H9 (cell line): ENCODE measurements around the gene RNF217. TPM values are rescaled to one million over a fixed set of nuclear protein-coding genes. Genes with fewer than 3 reads are reported as not detected.

ENCODE experiments used
- DNase-seq: peaks from one replicate; pipeline ENCODE4 v3.0.0-alpha.2; 2017
- H2AFZ ChIP-seq: one replicate; pipeline ENCODE4 v1.6.1; 2013; ENCODE audit warnings: mild to moderate bottlenecking, low read length, control low read depth, moderate library complexity
- H2AK5ac ChIP-seq: 2 replicates; pipeline ENCODE4 v1.6.1; 2013; ENCODE audit warnings: low read length, control low read depth, mixed read lengths; ENCODE audit not compliant: insufficient read length
- H2BK120ac ChIP-seq: one replicate; pipeline ENCODE4 v1.6.1; 2013; ENCODE audit warnings: low read depth, mild to moderate bottlenecking, low read length, control low read depth, inconsistent platforms; ENCODE audit not compliant: poor library complexity, severe bottlenecking
- H2BK12ac ChIP-seq: 2 replicates; pipeline ENCODE4 v1.6.1; 2013; ENCODE audit warnings: low read length, control low read depth, mixed read lengths, low read depth; ENCODE audit not compliant: insufficient read length
- H2BK15ac ChIP-seq: 2 replicates; pipeline ENCODE4 v1.6.1; 2013; ENCODE audit warnings: low read depth, low read length, control low read depth
- H2BK20ac ChIP-seq: one replicate; pipeline ENCODE4 v1.6.1; 2013; ENCODE audit warnings: low read depth, mild to moderate bottlenecking, low read length, control low read depth, inconsistent platforms; ENCODE audit not compliant: poor library complexity, severe bottlenecking
- H2BK5ac ChIP-seq: 2 replicates; pipeline ENCODE4 v1.6.1; 2013; ENCODE audit warnings: low read length, control low read depth, mixed read lengths; ENCODE audit not compliant: insufficient read length
- H3K14ac ChIP-seq: 2 replicates; pipeline ENCODE4 v1.6.1; 2013; ENCODE audit warnings: low read length, control low read depth; ENCODE audit not compliant: insufficient read depth
- H3K18ac ChIP-seq: 2 replicates; pipeline ENCODE4 v1.6.1; 2013; ENCODE audit warnings: low read depth, mild to moderate bottlenecking, mixed read lengths, low read length, control low read depth; ENCODE audit not compliant: insufficient read length
- H3K23ac ChIP-seq: 2 replicates; pipeline ENCODE4 v1.6.1; 2013; ENCODE audit warnings: low read length, control low read depth, mixed read lengths, low read depth; ENCODE audit not compliant: insufficient read length
- H3K23me2 ChIP-seq: 2 replicates; pipeline ENCODE4 v1.6.1; 2013; ENCODE audit warnings: low read depth, mild to moderate bottlenecking, mixed read lengths, low read length, control low read depth; ENCODE audit not compliant: insufficient read length, poor library complexity, severe bottlenecking
- H3K27ac ChIP-seq: 2 replicates; pipeline ENCODE4 v1.5.1; 2013; ENCODE audit warnings: low read length, control low read depth, mixed read lengths, low read depth; ENCODE audit not compliant: insufficient read length
- H3K27me3 ChIP-seq: 2 replicates; pipeline ENCODE4 v1.6.1; 2013; ENCODE audit warnings: low read length, control low read depth, inconsistent platforms; ENCODE audit not compliant: insufficient read depth
- H3K4ac ChIP-seq: 2 replicates; pipeline ENCODE4 v1.6.1; 2013; ENCODE audit warnings: low read depth, mild to moderate bottlenecking, control low read depth, inconsistent platforms, low read length, moderate library complexity
- H3K4me1 ChIP-seq: 2 replicates; pipeline ENCODE4 v1.6.1; 2013; ENCODE audit warnings: low read length, control low read depth, inconsistent platforms; ENCODE audit not compliant: insufficient read depth
- H3K4me2 ChIP-seq: 2 replicates; pipeline ENCODE4 v1.6.1; 2013; ENCODE audit warnings: low read length, control low read depth, mixed read lengths; ENCODE audit not compliant: insufficient read length, insufficient read depth
- H3K56ac ChIP-seq: 2 replicates; pipeline ENCODE4 v1.6.1; 2013; ENCODE audit warnings: low read depth, mild to moderate bottlenecking, mixed read lengths, low read length, control low read depth; ENCODE audit not compliant: insufficient read length
- H3K79me1 ChIP-seq: 2 replicates; pipeline ENCODE4 v1.6.1; 2013; ENCODE audit warnings: low read depth, mild to moderate bottlenecking, moderate library complexity, low read length, control low read depth, inconsistent platforms; ENCODE audit not compliant: insufficient read depth, poor library complexity, severe bottlenecking
- H3K79me2 ChIP-seq: 2 replicates; pipeline ENCODE4 v1.6.1; 2013; ENCODE audit warnings: low read length, control low read depth, inconsistent platforms; ENCODE audit not compliant: insufficient read depth
- H3K9ac ChIP-seq: 2 replicates; pipeline ENCODE4 v1.6.1; 2013; ENCODE audit warnings: low read length, control low read depth, mixed read lengths; ENCODE audit not compliant: insufficient read length; ENCODE audit errors: extremely low read depth
- H3K9me3 ChIP-seq: one replicate; pipeline ENCODE4 v1.6.1; 2013; ENCODE audit warnings: low read depth, low read length, inconsistent platforms; ENCODE audit not compliant: control insufficient read depth
- H3T11ph ChIP-seq: one replicate; pipeline ENCODE4 v1.6.1; 2013; ENCODE audit warnings: mild to moderate bottlenecking, low read length, control low read depth, inconsistent platforms
- H4K20me1 ChIP-seq: one replicate; pipeline ENCODE4 v1.6.1; 2013; ENCODE audit not compliant: control insufficient read depth, insufficient read length, insufficient read depth
- H4K5ac ChIP-seq: 2 replicates; pipeline ENCODE4 v1.6.1; 2013; ENCODE audit warnings: low read depth, mild to moderate bottlenecking, mixed read lengths, low read length, control low read depth; ENCODE audit not compliant: insufficient read length
- H4K8ac ChIP-seq: replicated peaks from 2 replicates; pipeline ENCODE4 v1.6.1; 2013; ENCODE audit warnings: low read length, control low read depth, mixed read lengths, low read depth; ENCODE audit not compliant: insufficient read length
- H4K91ac ChIP-seq: 2 replicates; pipeline ENCODE4 v1.6.1; 2013; ENCODE audit warnings: low read depth, mild to moderate bottlenecking, moderate library complexity, mixed read lengths, low read length, control low read depth; ENCODE audit not compliant: insufficient read length
- H3K27ac Mint-ChIP-seq, 3 experiments: 2 replicates in 2 of 3; 3 replicates in 1 of 3; pipeline ENCODE4 v1.8.0; 2020 to 2021; ENCODE audit warnings: mixed read lengths in 3 of 3, mild to moderate bottlenecking in 1 of 3, moderate library complexity in 1 of 3
- H3K27me3 Mint-ChIP-seq: 2 replicates; pipeline ENCODE4 v1.8.0; 2021; ENCODE audit warnings: low read depth, mild to moderate bottlenecking, moderate library complexity, mixed read lengths
- H3K36me3 Mint-ChIP-seq, 3 experiments: 2 replicates in 2 of 3; 3 replicates in 1 of 3; pipeline ENCODE4 v1.8.0; 2020 to 2021; ENCODE audit warnings: low read depth in 3 of 3, mixed read lengths in 3 of 3; ENCODE audit not compliant: insufficient read depth in 1 of 3
- H3K4me1 Mint-ChIP-seq, 2 experiments: 2 replicates each; pipeline ENCODE4 v1.8.0; 2020; ENCODE audit warnings: mixed read lengths in 2 of 2
- H3K4me3 Mint-ChIP-seq, 2 experiments: 2 replicates in 1 of 2; 3 replicates in 1 of 2; pipeline ENCODE4 v1.8.0; 2020 to 2021; ENCODE audit warnings: mild to moderate bottlenecking in 2 of 2, mixed read lengths in 2 of 2, moderate library complexity in 1 of 2
- H3K9me3 Mint-ChIP-seq, 2 experiments: 2 replicates in 1 of 2; 3 replicates in 1 of 2; pipeline ENCODE4 v1.8.0; 2020; ENCODE audit warnings: mild to moderate bottlenecking in 2 of 2, mixed read lengths in 2 of 2, moderate library complexity in 1 of 2
- WGBS: extraction: QIAGEN DNeasy Blood & Tissue Kit; methylation state at CpG from one replicate; pipeline ENCODE4 v1.1.7; 2013; ENCODE audit warnings: missing lambda C conversion rate, low lambda C conversion rate, mixed read lengths; ENCODE audit not compliant: insufficient read length; ENCODE audit errors: extremely low coverage; 5-methylcytosine and 5-hydroxymethylcytosine counted together
- total RNA-seq: library from RNA; stranded (reverse); gene quantifications from 2 replicates; pipeline ENCODE4 v1.2.1, GENCODE V29; 2021
- TF ChIP-seq, protein P1 (sequence below): fragments of 200-600 bp; sonication (generic); conservative IDR thresholded peaks from 3 replicates; pipeline ENCODE4 v1.8.0; 2021; ENCODE audit warnings: antibody characterized with exemption, mild to moderate bottlenecking

The RNF217 gene
- total RNA-seq, 1 experiment from 2014 or later: 9.6 TPM

DNA sequence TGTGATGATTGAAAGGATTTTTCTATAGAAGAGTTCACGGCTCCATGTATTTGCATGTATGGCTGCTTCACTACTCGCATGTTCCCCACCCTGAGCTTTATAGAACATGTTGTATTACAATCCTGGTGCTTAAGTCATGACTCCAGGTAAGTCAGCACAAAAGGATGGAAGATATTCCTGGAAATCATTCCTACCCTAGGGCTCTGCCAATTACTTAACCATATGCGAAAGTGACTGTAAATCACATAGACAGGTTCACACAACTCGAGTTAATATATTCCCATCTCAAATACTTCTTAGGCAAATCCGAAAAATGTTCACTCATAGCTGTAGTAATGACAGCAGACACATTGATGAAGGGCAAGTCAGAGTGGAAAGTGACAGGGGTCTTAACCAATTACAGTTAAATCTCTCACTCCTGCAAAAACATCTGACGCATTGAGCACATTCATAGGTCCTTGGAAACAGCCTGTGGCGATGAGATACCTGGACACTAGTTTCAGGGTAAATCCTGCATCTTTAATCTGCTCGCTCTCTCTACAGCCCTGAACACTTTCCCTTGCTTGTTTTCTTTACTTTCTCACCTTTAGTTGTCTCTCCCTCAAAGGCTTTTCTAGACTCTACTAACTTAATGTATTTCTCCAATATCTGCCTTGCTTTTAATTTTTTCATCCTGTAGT is 35.1 kb downstream of the RNF217 start:
- Histone ChIP-seq H4K5ac (no peak overlapping the region), H4K20me1 (no peaks in the 10 kb centered on the region), H3K27ac (no peak overlapping the region), H2BK5ac (no peak overlapping the region), H4K91ac (no peak overlapping the region), H2AFZ (no peak overlapping the region), H2BK20ac (no peak overlapping the region), H3K18ac (no peak overlapping the region), H3K4me1 (no peaks in the 10 kb centered on the region; the same call in 1 of the 2 replicates), H3K14ac (no peak overlapping the region), H3K79me2 (no peaks in the 10 kb centered on the region), H2BK120ac (no peak overlapping the region), H2BK12ac (no peak overlapping the region), H3K4ac (no peak overlapping the region), H3K23me2 (no peaks in the 10 kb centered on the region), H2BK15ac (no peak overlapping the region), H3K56ac (no peak overlapping the region), H3K23ac (no peak overlapping the region), H3T11ph (no peak overlapping the region), H3K27me3 (no peaks in the 10 kb centered on the region), H2AK5ac (no peak overlapping the region), H3K4me2 (no peak overlapping the region), H3K9me3 (no peaks in the 10 kb centered on the region), H3K9ac (no peak overlapping the region), H4K8ac (no peak overlapping the region), H3K79me1 (peaks cover 2% of the 10 kb centered on the region)
- Mint-ChIP-seq H3K27ac (no peak overlapping the region; a peak in 1 of 7 replicates), H3K27me3 (no peaks in the 10 kb centered on the region), H3K4me1 (peaks cover 21 to 23% of the 10 kb centered on the region in 2 experiments), H3K36me3 (no peaks in the 10 kb centered on the region), H3K4me3 (no peak overlapping the region), H3K9me3 (no peaks in the 10 kb centered on the region)
- TF ChIP-seq, protein P1, sequence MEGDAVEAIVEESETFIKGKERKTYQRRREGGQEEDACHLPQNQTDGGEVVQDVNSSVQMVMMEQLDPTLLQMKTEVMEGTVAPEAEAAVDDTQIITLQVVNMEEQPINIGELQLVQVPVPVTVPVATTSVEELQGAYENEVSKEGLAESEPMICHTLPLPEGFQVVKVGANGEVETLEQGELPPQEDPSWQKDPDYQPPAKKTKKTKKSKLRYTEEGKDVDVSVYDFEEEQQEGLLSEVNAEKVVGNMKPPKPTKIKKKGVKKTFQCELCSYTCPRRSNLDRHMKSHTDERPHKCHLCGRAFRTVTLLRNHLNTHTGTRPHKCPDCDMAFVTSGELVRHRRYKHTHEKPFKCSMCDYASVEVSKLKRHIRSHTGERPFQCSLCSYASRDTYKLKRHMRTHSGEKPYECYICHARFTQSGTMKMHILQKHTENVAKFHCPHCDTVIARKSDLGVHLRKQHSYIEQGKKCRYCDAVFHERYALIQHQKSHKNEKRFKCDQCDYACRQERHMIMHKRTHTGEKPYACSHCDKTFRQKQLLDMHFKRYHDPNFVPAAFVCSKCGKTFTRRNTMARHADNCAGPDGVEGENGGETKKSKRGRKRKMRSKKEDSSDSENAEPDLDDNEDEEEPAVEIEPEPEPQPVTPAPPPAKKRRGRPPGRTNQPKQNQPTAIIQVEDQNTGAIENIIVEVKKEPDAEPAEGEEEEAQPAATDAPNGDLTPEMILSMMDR: no peak
- DNase-seq: no peak
- WGBS: no CpG with 5 or more reads among the region's 8 CpGs
